DMS114 treated with DMSO at 0.1 percent for 48 hours (cell line): ENCODE results near the gene AZIN2.
"Not testable (repeated sequence)": the region's sequence is repeated elsewhere in the genome, so short reads cannot be mapped to it uniquely, and the experiment has no call there.

Source experiments
- DNase-seq: peaks from one replicate; lab custom pipeline; 2025; ENCODE audit not compliant: unreplicated experiment; lab: John Stamatoyannopoulos, UW

Gene AZIN2

GRCh38 chr1:33126411-33127000, 45.6 kb downstream of the AZIN2 start:
- no peak for DNase-seq

- DNase-seq, result peak; percentile 93
Measured at GRCh38 chr1:33127001-33127823, 46.3 kb downstream of the AZIN2 start.

- no peak for DNase-seq
Measured at GRCh38 chr1:33128781-33129180, 47.8 kb downstream of the AZIN2 start.

GRCh38 chr1:33130297-33130696, 49.3 kb downstream of the AZIN2 start:
- DNase-seq, result no peak

GRCh38 chr1:33131191-33131590, 50.2 kb downstream of the AZIN2 start:
- no peak for DNase-seq

- no peak for DNase-seq
Measured at GRCh38 chr1:33132549-33132948, 51.6 kb downstream of the AZIN2 start.

- no peak for DNase-seq
Measured at GRCh38 chr1:33133478-33134105, 52.6 kb downstream of the AZIN2 start.

GRCh38 chr1:33136041-33136440, 55.1 kb downstream of the AZIN2 start:
- not testable (repeated sequence) for DNase-seq

- no peak for DNase-seq
Measured at GRCh38 chr1:33137800-33138199, 56.8 kb downstream of the AZIN2 start.

GRCh38 chr1:33140153-33141149, 59.5 kb downstream of the AZIN2 start:
- peak; percentile 17 for DNase-seq

GRCh38 chr1:33141216-33141615, 60.3 kb downstream of the AZIN2 start:
- DNase-seq, result no peak

GRCh38 chr1:33141781-33142180, 60.8 kb downstream of the AZIN2 start:
- no peak for DNase-seq

GRCh38 chr1:33142483-33143064, 61.6 kb downstream of the AZIN2 start:
- no peak for DNase-seq

- no peak for DNase-seq
Measured at GRCh38 chr1:33143176-33143575, 62.2 kb downstream of the AZIN2 start.

GRCh38 chr1:33143698-33144097, 62.7 kb downstream of the AZIN2 start:
- DNase-seq, result no peak

- no peak for DNase-seq
Measured at GRCh38 chr1:33146003-33146402, 65.0 kb downstream of the AZIN2 start.

GRCh38 chr1:33147275-33147996, 66.5 kb downstream of the AZIN2 start:
- DNase-seq, result no peak

GRCh38 chr1:33147997-33148314, 67.0 kb downstream of the AZIN2 start:
- no peak for DNase-seq

GRCh38 chr1:33148615-33149014, 67.7 kb downstream of the AZIN2 start:
- no peak for DNase-seq
